ENCODE measurements around the gene LBHD2.

LBHD2 gene

DNA sequence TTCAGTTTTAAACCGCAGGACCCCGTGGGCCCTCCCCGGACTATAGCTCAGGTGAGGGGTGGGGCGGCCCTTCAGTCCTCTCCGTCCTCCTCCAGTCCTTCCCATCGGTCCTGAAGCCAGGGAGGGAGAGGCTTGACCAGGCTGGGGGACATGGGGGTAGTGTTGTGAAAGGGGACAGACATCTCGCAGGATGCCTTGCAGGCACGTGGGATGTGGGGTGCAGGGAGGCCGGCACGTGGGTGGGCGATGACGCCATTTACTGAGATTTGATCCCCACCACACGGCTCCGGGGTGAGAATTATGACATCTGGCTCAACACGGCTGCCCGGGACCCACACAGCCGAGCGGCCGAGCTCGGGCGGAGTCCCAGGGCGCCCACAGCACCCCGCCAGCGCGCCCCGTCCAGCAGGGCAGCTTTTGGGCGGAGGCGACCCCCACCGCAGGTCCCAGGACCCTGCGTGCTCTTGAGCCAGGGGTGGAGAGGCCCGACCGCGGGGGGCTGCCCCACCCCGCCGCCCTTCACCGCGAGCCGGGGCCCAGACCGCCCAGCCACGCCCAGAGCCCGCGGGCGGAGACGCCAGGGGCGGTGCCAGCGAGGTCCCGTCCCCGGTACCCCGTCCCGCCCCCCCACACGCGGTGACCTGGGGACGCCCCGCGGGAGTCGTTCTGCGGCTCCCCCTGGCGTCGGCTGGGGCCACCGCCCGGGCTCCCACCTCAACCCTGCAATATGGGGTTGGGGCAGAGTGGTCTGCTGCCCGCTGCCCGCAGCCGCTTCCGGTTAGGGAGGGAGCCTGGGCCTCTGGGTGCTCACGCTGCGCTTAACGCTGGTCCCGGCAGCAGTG, 7.3 kb downstream of the LBHD2 start:
- no peak for DNase-seq

DNA sequence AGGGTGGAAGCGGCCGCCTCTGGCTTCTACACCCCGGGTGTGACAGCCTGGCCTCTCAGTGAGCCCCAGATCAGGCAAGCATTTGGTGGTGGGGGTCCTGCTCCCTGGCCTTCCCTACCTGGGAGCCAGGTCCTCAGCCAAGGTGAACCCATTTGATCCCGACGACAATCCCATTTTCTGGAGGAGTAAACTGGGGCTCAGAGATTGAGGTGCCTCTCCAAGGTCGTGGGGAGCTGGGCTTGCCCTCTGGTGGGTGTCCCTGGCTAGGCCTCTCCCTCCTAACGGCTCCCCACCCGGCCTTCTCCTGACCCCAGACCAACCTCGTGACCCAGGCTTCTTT, 7.8 kb downstream of the LBHD2 start:
- no peak for DNase-seq

DNA sequence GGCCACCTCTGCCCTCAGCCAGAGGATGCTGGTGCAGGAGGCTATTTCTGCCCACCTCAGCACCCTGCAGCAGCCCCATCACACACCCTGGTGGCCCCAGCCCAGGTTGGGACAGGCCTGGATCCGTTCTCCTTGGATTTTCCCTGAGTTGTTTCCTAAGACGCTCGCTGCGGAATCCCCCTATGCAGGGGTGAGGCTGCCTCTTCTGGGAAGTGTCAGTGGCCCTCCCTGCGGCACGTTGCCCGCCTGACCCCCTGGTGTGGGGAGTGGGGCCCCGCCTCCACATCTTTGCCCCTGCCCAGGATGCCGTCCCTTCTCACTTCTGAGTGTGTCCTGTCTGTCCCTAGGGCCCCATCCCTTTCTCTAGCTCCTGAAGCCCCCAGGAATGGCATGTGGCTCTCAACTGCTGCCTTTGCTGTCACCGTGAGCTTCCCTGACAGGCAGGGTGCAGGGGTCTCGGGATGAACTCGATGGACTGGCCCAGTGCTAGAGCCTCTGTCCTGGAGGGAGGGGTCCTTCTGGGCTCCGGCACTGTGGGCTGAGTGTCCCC, 9.9 kb downstream of the LBHD2 start:
- DNase-seq = no peak

DNA sequence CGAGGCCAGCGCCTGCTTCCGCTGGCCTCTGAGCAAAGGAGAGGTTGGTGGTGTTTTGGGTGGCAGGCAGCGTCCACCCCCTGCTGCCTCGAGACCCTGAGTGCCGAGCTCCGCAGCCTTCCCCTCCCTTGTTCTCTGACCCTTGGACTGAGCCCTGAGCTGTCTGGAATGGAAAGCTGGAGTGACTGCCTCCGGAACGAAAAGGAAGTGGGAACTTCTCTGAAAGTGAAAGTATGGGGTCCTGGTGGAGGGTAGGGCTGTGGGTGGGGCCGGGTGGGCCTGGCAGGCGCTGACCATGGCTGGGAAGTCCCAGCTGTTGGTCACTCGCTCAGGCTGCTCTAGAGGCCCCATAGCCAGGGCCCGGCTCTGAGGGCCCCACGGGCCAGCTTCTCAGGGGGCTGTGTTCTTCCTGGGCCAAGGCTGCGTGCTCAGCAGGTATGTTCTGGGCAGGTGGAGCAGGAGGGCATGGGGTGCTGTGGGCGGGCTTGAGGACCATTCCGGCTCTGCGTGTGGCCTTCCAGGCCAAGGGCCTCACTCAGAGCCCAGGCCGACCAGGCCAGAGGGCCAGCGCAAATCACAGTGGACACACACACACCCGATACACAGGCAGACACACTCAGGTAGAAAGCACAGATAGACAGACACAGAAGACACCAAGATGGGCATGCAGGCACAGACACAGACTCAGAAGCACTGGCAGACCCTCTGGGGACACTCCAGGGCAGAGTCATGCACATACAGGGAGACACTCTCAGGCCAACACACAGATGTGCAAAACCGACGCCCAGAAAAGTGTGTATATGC, 10.6 kb downstream of the LBHD2 start, which contains the start of gene EXOC3L4:
TSS of gene EXOC3L4 (plus strand) at position 320 of the 804 bp plus-strand sequence. CDS start 5,495 bp downstream, outside the sequence.
- no peak for DNase-seq

DNA sequence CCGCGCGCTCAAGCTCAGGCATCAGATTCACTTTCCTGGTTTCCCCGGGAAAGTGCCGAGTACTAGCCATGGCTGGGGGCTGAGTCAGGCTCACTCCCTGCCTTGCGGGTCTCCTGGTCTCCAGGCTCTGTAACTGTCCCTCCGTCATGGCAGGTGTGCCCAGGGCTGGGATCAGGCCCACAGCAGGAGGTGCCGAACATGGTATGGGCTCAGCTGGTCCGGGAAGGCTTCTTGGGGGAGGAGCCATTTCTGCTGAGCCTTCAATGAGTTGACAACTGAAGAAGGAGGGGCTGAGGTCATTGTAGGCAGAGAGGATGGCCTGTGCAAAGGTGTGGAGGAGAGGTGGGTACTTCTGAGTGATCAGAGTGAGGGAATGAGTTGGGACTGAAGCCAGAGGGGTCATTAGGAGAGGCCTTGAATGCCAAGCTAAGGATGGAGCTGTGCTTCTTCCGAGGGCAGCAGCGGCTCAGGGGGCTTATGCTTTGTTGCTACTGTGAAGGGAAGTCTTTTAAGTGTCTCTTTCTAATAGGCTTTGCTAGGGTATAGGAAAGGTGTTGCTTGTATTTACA, 11.3 kb downstream of the LBHD2 start:
- no peak for DNase-seq

DNA sequence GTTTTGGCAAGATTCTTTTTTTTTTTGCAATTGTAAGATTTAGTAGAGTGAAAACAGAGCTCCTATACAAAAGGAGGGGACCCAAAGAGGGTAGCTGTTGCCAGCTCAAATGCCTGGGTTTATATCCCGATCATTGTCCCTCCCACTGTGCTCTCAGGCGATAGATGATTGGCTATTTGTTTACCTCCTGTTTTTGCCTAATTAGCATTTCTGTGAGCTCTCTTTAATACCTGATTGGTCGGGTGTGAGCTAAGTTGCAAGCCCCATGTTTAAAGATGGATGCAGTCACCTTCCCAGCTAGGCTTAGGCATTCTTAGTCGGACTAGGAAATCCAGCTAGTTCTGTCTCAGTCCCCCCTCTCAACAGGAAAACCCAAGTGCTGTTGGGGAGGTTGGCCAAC, 12.4 kb downstream of the LBHD2 start:
- no peak for DNase-seq

DNA sequence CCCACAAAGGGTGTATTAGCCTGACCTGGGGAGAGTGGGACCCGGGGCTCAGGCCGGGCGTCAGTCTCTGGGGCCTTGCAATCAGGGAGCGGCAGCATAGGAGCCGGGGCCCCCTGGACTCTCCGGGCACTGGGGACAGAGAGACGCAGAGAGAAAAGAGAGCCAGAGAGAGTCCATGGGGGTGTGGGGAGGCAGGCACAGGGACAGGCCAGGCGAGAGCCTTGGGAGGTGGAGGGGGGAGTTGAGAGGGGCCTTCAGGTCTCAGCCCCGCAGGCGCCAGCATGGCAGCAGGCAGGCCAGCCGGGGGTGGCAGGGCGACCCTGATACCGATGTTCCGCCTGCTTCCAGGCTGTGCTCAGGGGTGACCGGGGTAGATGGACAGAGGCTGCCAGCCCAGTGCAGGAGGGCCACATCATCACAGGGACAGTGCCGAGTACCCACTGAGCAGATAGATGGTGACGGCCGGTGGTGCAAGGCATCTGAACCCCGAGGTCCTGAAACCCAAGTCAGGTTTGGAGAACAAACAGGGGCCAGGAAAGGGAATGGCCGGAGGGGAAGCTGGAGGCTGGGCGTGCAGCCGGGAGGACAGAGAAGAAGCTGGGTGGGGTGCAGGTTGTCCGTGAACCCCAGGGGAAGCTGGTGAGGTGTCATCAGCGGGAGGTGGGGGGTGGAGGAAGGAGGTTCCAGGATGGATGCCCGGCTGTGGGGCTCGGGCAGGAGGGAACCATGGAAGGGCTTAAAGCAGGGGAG, 13.4 kb downstream of the LBHD2 start:
- no peak for DNase-seq

DNA sequence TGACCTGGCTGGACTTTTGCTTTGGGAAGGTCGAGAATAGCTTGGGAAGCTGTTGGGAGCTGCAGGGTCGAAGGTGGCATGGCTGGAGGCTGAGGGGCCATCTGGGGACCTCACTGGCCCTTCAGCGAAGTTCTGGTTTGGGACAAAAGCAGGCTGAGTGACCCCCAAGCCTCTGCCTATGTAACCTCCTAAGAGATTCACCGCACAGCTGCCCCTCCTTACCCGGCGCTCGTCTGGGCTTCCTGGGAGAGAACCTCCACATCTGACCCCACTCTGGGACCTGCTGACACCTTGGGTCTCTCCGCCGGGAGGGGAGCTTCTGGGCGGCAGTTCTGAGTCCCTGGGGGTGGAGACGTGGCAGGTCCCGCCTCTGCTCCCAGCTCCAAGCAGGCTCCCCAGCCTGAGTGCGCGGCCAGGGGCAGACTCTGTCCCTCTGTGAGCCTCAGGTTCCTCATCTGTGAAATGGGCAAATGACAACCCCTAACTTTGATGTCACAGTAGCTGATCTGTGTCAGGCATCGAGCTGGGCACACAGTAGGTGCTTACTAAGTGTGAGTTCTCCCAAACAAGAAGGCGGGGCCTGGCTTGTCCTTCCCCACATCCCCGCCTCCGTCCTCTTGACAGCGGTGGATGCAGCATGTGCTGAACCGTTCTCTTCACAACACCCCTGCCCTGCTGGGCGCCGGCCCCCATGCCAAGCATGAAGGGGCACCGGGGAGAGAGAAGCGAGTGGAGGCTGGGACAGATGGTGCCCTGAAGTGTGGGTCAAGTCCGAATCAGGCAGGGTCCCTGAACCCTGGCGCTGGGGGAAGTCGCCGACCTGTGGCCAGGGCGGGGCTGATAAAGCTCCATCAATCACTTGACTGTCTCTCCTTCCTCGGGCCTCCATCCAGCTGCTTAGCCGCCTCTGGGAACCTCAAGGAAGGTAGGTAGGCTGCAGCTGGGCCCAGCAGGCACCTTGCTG, 14.3 kb downstream of the LBHD2 start:
- DNase-seq = no peak

DNA sequence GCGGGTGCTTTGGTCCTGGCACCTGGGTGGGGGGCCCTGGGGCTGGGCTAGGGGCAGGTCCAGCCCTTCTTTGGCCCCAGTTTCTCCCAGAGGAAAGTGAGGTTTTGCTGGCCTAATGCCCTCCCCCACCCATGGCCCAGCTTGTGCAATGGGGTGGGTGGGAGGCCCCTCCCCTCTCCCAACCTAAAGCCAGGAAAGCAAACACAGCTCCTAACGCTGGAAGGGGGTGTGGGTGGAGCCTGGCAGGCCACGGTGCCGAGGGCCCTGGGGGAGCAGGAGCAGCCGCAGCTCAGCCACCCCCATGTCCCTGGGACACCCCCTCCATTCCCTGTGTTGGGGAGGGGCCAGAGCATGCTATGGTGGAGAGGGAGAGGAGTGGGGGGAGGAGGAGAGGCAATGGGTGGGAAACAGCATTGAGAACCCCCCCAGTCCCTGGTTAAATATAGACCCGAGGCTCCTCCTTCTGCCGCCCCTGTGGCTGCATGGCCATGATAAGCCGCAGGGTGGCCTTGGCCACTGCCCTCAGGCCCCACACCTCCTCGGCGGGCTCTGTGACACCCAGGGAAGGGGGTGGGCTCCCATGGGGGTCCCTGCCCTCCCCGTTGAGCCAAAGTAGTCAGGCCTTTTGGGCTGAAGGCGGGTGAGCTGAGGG, 15.2 kb downstream of the LBHD2 start:
- no peak for DNase-seq

DNA sequence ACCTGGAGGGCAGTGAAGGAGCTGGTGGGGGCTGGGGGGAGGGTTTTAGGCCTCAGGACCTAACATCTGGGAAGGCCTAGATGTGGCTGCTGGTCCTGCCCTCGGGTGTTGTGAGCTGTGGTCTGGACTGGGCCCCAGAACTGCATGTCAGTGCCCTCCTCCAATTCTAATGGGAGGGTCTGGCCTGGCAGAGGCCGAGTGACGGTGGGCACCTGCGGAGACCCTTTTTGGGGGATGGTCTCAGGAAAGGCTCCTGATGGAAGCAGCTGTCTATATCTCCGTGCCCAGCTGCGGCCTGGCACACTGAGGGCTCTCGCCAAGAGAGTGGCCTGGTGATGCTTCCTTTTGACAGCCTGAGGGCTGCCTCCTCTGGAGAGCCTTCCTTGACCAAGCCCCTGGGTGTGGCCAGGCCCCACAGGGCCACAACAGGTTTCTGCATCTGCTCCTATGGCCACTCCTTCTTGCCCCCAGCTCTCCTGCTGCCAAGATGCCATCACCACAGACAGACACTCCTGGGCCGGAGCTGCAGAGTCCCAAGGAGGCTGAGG, 15.8 kb downstream of the LBHD2 start:
- DNase-seq = no peak

DNA sequence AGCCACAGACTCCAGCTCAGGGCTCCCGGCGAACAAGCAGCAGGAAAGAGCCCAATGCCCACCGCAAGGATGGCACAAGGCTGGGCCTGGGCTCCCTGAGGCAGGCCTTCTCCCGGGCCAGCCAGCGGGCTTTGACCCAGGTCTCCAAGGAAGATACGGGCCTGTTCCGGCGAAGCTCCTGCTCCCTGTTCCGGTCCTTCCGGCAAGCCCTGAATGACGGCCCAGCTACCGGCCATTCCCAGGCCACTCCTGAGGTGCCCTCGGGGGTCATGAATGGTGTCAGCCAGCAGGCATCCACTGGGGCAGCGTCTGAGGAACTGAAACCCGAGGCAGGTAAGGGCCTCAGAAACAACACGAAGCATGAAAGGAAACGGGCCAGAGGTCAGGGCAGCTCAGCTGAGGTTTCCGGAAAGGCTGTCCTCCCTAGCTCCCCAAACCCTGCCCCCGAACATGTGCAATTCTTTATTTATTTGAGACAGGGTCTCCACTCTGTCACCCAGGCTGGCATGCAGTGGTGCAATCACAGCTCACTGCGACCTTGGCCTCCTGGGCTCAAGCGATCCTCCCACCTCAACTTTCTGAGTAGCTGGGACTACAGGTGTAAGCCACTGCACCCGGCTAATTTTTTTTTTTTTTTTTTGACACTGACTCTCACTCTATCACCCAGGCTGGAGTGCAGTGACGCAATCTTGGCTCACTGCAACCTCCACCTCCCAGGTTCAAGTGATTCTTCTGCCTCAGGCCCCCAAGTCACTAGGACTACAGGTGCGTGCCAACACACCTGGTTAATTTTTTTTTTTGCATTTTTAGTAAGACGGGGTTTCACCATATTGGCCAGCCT, 16.5 kb downstream of the LBHD2 start:
- DNase-seq = no peak

DNA sequence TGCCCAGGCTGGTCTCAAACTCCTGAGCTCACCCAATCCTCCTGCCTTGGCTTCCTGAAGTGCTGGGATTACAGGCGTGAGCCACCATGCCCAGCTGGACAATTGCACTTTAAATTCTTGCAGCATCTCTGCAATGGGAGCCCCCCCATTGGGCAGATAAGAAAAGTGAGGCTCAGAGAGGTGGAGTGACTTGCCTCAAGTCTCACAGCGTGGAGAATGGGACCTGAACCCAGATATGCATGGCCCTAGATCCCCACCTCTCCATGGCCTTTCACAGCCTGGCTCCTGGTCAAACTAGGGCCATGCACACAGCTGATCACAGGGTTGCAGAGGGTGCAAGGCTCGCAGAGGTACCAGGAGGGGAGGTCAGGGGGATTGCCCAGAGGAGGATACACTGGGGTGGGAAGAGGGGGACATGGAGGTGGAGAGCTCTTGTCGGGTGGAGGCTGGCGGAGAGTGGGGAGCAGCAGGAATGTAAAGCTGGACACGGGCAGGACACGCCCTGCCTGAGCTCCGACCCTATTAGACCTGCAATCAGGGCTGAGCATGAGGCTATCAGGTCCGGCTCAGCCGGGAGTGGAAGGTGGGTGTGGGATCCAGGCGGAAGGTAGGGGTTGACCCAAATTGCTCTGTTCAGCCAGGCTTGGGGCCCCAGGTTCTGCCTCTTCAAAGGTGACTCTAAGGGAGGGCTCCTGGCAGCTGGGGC, 17.4 kb downstream of the LBHD2 start:
- DNase-seq = no peak

DNA sequence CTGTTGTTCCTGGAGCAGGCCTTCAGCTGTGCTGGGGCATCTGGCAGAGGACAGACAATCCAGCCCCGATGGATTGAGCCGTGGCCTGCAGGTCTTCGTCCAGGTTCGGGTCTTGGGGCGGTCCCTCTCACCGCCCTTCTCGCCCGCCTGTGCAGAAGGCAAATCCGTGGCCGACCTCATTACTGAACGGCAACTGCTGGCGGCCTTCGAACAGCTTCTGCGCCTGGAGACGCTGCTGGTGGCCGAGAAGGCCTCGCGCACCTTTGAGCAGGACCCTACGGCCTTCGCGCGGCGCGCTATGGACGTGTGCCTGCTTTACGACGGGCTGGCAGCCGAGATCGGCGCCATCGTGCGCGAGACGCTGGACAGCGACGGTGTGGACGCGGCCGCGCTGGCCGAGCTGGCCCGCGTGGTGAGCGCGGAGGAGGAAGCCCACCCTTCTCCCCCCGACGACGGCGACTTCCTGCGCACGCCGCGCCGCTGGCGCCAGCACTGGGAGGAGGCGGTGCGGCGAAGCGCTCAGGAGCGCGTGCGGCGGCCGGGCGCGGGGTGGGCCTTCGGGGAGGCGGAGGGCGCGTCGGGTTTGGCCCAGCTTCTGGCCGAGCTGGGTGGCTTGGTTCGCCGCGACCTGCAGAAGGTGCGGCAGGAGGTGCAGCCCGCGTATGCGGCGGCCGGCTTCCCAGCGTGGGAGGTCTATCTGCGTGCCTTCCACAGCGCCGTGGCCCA, 18.1 kb downstream of the LBHD2 start:
- no peak for DNase-seq

DNA sequence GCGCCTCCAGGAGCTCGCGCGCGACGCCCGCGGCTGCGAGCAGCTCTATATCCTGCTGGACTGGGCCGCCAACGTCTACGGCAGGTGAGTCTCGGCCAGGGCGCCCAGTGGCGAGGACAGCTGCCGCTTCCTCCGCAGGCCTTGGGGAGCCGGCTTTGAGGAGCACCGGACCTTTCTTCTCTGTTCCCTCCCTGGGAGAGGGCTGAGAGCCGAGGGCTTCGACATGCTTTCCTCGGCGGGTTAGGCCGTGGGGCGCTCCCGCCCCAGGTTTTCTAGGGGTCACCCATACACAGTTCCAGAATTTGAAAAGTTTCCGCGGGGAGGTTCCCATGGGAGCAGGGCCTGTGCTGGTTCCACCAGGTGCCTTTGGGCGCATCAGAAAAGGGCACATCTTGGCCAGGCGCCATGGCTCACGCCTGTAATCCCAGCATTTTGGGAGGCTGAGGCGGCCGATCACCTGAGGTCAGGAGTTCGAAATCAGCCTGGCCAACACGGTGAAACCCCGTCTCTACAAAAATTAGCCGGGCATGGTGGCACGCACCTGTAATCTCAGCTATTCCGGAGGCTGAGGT, 18.8 kb downstream of the LBHD2 start:
- no peak for DNase-seq

DNA sequence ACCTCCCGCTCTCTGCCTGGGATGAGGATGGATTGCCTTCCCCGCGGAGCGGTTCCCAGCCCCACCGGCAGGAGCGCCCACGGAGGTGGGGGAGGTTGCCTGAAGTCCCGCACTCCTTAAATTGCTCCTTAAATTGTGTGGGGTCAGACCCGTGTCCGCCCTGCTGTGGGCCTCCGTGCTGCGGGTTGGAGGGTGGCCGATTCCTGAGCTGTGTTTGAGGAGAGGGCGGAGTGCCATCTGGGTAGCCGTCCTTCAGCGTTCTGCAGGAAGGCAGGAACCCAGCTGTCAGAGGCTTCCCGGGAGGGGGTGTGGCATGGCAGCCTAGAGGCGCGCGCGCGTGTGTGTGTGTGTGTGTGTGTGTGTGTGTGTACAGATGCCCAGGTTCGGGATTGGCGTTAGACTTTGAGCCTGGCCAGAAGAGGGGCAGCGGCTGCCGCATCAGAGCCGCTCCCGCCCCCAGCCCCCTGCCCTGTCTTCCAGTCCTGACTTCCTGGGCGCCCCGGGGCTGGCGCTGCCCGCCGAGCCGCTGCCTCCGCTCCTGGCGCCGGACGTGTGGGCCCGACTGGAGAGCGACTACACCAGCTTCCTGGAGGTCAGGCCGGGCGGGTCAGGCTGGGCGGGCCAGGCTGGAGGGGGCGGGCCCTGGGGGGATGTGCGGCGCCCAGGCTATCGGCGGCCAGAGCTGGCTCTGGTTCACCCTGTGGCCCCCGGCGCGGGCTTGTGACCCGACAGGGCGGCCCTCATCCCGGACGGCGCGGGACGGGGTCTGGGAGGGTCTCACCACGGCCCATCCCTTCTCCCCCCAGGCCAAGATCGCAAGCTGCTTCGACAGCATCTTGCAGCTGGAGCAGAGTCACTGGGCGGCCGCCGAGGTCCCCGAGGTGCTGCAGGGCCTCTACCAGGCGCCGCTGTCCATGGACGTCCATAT, 19.7 kb downstream of the LBHD2 start:
- DNase-seq = no peak

DNA sequence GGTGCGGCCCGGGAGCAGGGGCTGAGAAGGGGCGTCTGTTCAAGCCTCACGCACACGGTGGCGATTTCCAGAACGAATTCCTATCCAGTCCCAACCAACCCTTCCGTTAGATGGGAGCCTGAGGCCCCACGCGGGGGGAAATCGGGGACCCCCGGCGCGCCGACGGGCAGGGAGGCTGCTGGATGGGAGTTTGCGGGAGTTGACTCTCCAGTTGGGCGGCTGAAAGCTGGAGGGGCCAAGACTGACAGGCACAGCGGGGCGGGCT, 20.3 kb downstream of the LBHD2 start:
- no peak for DNase-seq

Measured in midbrain (tissue), 1 donor.